Brain pericyte (primary cell): ENCODE results near the gene UBAC2.
"Not testable (repeated sequence)": the region's sequence is repeated elsewhere in the genome, so short reads cannot be mapped to it uniquely, and the experiment has no call there.

ENCODE experiments used
- DNase-seq: peaks from one replicate; pipeline ENCODE4 v3.0.0-alpha.2; 2012; ENCODE audit warnings: low read depth, low spot score

UBAC2 gene

GRCh38 chr13:99185606-99186005 lies 15.0 kb upstream of the UBAC2 start:
- no peak for DNase-seq

- no peak for DNase-seq
Observed at GRCh38 chr13:99190147-99190985, 10.3 kb upstream of the UBAC2 start.

- no peak for DNase-seq
Observed at GRCh38 chr13:99191336-99191899, 9.2 kb upstream of the UBAC2 start.

- DNase-seq = no peak
Observed at GRCh38 chr13:99191900-99192399, 8.7 kb upstream of the UBAC2 start.

GRCh38 chr13:99192480-99192879 lies 8.2 kb upstream of the UBAC2 start:
- no peak for DNase-seq

GRCh38 chr13:99193152-99193551 lies 7.5 kb upstream of the UBAC2 start:
- DNase-seq = no peak

- DNase-seq = no peak
Observed at GRCh38 chr13:99196466-99197116, 4.1 kb upstream of the UBAC2 start.

GRCh38 chr13:99197117-99197651 lies 3.5 kb upstream of the UBAC2 start:
- DNase-seq = no peak

- no peak for DNase-seq
Observed at GRCh38 chr13:99199541-99200431, 868 bp upstream of the UBAC2 start.

- no peak for DNase-seq
Observed at GRCh38 chr13:99203601-99204579, 3.2 kb downstream of the UBAC2 start.

GRCh38 chr13:99205621-99206220 lies 5.1 kb downstream of the UBAC2 start:
- no peak for DNase-seq

- DNase-seq = no peak
Observed at GRCh38 chr13:99206226-99206625, 5.6 kb downstream of the UBAC2 start.

- DNase-seq = no peak
Observed at GRCh38 chr13:99206873-99207272, 6.2 kb downstream of the UBAC2 start.

- no peak for DNase-seq
Observed at GRCh38 chr13:99207511-99207910, 6.9 kb downstream of the UBAC2 start.

- DNase-seq = no peak
Observed at GRCh38 chr13:99208185-99208584, 7.5 kb downstream of the UBAC2 start.

- DNase-seq = no peak
Observed at GRCh38 chr13:99208845-99209527, 8.3 kb downstream of the UBAC2 start.

GRCh38 chr13:99210627-99211026 lies 10.0 kb downstream of the UBAC2 start:
- not testable (repeated sequence) for DNase-seq

GRCh38 chr13:99211421-99212035 lies 10.9 kb downstream of the UBAC2 start:
- no peak for DNase-seq

GRCh38 chr13:99214232-99214631 lies 13.6 kb downstream of the UBAC2 start:
- no peak for DNase-seq
